ENCODE measurements around the gene MAEA. TPM values are rescaled to one million over a fixed set of nuclear protein-coding genes. Genes with fewer than 3 reads are reported as not detected.

MAEA gene
- total and polyA plus RNA-seq, 2 of the 8 experiments (the other 6 are each of a cell fraction or from before 2014, with no cell fraction given): 75.8 to 133 TPM

DNA sequence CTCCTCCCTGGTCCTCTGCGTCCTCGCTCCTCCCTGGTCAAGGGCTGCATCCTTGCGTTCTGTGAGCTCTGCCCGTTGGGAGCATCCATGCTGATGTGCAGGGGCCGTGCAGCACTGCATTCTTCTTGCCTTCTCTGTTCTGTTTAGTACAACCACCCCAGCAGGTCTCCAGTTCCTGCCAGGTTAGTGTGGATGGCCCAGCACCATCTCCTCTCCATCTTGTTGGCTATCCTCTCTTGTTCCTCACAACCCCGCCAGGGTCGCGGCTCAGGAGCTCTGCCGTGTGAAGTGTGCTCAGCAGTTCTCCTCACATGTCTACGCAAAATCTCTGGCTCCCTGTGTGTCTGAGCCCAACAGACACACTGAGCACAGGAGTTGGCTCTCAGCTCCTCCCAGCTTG is 10.4 kb upstream of the MAEA start:
- Histone ChIP-seq H2BK5ac (ENCODE audit: low read depth, low read length) (no peak overlapping the region), H4K8ac (ENCODE audit: extremely low read depth, insufficient read depth, low read length) (no peak overlapping the region), H2BK20ac (ENCODE audit: low read length) (no peak overlapping the region), H3K4me1 (replicated peaks in 1 of 4; ENCODE audit: control insufficient read depth in 3 of 4, insufficient read depth in 4 of 4, low read length in 3 of 4) (no peaks in the 10 kb centered on the region), H3K9me3 (ENCODE audit: insufficient read depth in 2 of 2, low read depth in 1 of 2, low read length in 1 of 2) (peaks cover 8 to 9% of the 10 kb centered on the region in 2 experiments; a peak in 3 of 4 replicates), H3K79me1 (ENCODE audit: low read depth, low read length) (no peaks in the 10 kb centered on the region), H3K36me3 (ENCODE audit: control insufficient read depth in 2 of 4, insufficient read depth in 4 of 4, low read length in 3 of 4) (no peaks in the 10 kb centered on the region), H4K5ac (ENCODE audit: insufficient read length, low read depth, low read length) (no peak overlapping the region), H3K4ac (replicated peaks; ENCODE audit: insufficient read length, low read depth, low read length) (no peak overlapping the region), H2BK15ac (ENCODE audit: low read length) (no peak overlapping the region), H3K23me2 (ENCODE audit: low read depth, low read length) (peaks cover 2% of the 10 kb centered on the region; the same call in 1 of the 2 replicates), H3K14ac (ENCODE audit: insufficient read length) (no peak overlapping the region), H3K4me3 (ENCODE audit: extremely low read depth in 1 of 4, insufficient read depth in 2 of 4, low read depth in 3 of 4, low read length in 4 of 4) (no peak overlapping the region), H3K4me2 (ENCODE audit: insufficient read depth in 1 of 2, low read depth in 2 of 2, low read length in 2 of 2) (no peak overlapping the region), H2AFZ (ENCODE audit: low read length) (no peak overlapping the region), H4K20me1 (replicated peaks in 1 of 2; ENCODE audit: control insufficient read depth in 1 of 2, insufficient read depth in 2 of 2, low read length in 2 of 2) (no peaks in the 10 kb centered on the region), H3K56ac (replicated peaks; ENCODE audit: insufficient read length, low read depth, low read length) (no peak overlapping the region), H2AK5ac (ENCODE audit: low read depth, low read length) (no peak overlapping the region), H4K91ac (replicated peaks; ENCODE audit: insufficient read length, low read length) (no peak overlapping the region), H2BK12ac (ENCODE audit: low read depth, low read length) (no peak overlapping the region), H3K18ac (ENCODE audit: extremely low read depth, low read length) (no peak overlapping the region), H3K27me3 (replicated peaks in 1 of 4; ENCODE audit: control insufficient read depth in 3 of 4, extremely low read depth in 1 of 4, insufficient read depth in 3 of 4, low read length in 3 of 4) (no peaks in the 10 kb centered on the region), H3K9ac (replicated peaks in 1 of 4; ENCODE audit: extremely low read depth in 1 of 4, low read depth in 3 of 4, low read length in 3 of 4) (no peak overlapping the region), H3K23ac (ENCODE audit: insufficient read length) (no peak overlapping the region), H3K27ac (ENCODE audit: low read depth, low read length) (no peak overlapping the region), H3K79me2 (ENCODE audit: control insufficient read depth in 1 of 2, insufficient read depth in 2 of 2, low read length in 2 of 2) (no peaks in the 10 kb centered on the region), H2BK120ac (replicated peaks; ENCODE audit: low read depth, low read length) (no peak overlapping the region)
- no peak for FAIRE-seq
- DNase-seq (ENCODE audit: low read depth in 1 of 2, low spot score in 2 of 2): no peak
- 90% methylated on average over 10 of the region's 10 CpGs; no CpG with 5 or more reads in 1 of the 2 experiments for WGBS, 2 experiments (ENCODE audit: extremely low coverage in 1 of 2, insufficient coverage in 1 of 2, insufficient read length in 1 of 2, insufficient replicate concordance in 2 of 2, low coverage in 1 of 2, low lambda C conversion rate in 2 of 2, missing lambda C conversion rate in 1 of 2)
- ChIA-PET CTCF (ENCODE audit: partially characterized antibody) (interaction anchor here (3.8 kb wide), 1 partner anchor 11 kb away, joined by 16 read pairs; no protein-coding TSS in a partner anchor), POLR2A (ENCODE audit: partially characterized antibody) (no interaction called here)
- TF ChIP-seq MAFK (IDR thresholded peaks at IDR 0.05; ENCODE audit: low read depth, low read length): no peak
- TF ChIP-seq ZNF274 (IDR thresholded peaks at IDR 0.05; ENCODE audit: borderline replicate concordance, extremely low read depth, low read length): no peak
- TF ChIP-seq YY1 (IDR thresholded peaks at IDR 0.05; ENCODE audit: low read depth, low read length): no peak

Measured in H1 (cell line).